AG04449 (cell line): ENCODE measurements around the gene AGPAT2.

ENCODE experiments used
- CTCF ChIA-PET: fragments of 350-600 bp; formaldehyde crosslinking; extraction: SDS; loops from one replicate; lab custom pipeline; 2021; ENCODE audit warnings: antibody characterized with exemption; lab: Yijun Ruan, JAX
- POLR2A ChIA-PET: fragments of 400-600, 350-600 bp; formaldehyde crosslinking; extraction: SDS; loops from one replicate; lab custom pipeline; 2020; ENCODE audit warnings: antibody characterized with exemption, inconsistent platforms; lab: Yijun Ruan, JAX
- DNase-seq: peaks from one replicate; pipeline ENCODE4 v3.0.0-alpha.2; 2010; ENCODE audit warnings: low read depth, low spot score
- H3K4me3 ChIP-seq: 2 replicates; pipeline ENCODE4 v1.5.1; 2011; ENCODE audit warnings: low read depth, mild to moderate bottlenecking, control low read depth, low read length
- CTCF ChIP-seq: IDR thresholded peaks from one replicate; pipeline ENCODE4 v1.5.1; 2011; ENCODE audit warnings: mild to moderate bottlenecking, moderate library complexity, low read length, control low read depth, inconsistent platforms; ENCODE audit not compliant: insufficient read depth; ENCODE audit errors: missing control alignments

Gene AGPAT2

GRCh38 chr9:136645903-136646754 is 41.1 kb downstream of the AGPAT2 start:
- ChIA-PET CTCF (interaction anchor here (1.0 to 21.7 kb wide), 5 partner anchors 12 to 246 kb away, joined by 3 to 371 read pairs (median 5); no protein-coding TSS in a partner anchor), POLR2A (no interaction called here)
- no peak for DNase-seq
- H3K4me3 ChIP-seq, result no peak overlapping the region
- no peak for TF ChIP-seq CTCF

GRCh38 chr9:136645352-136645902 is 41.8 kb downstream of the AGPAT2 start:
- DNase-seq, result no peak
- H3K4me3 ChIP-seq, result no peak overlapping the region
- TF ChIP-seq CTCF, result no peak
- POLR2A ChIA-PET, result no interaction called here
- CTCF ChIA-PET, result interaction anchor here (0.8 to 21.7 kb wide), 8 partner anchors 11 to 245 kb away, joined by 3 to 371 read pairs (median 10); no protein-coding TSS in a partner anchor

- CTCF ChIA-PET, result interaction anchor here (0.8 to 21.7 kb wide), 8 partner anchors 11 to 157 kb away, joined by 3 to 371 read pairs (median 10); no protein-coding TSS in a partner anchor
- DNase-seq, result no peak
- POLR2A ChIA-PET, result no interaction called here
- no peak overlapping the region for H3K4me3 ChIP-seq
- peak; percentile 93 for TF ChIP-seq CTCF
These were observed 42.5 kb downstream of the AGPAT2 start for GRCh38 chr9:136644593-136645351.

- POLR2A ChIA-PET, result no interaction called here
- no peak for TF ChIP-seq CTCF
- DNase-seq, result no peak
- no peak overlapping the region for H3K4me3 ChIP-seq
- CTCF ChIA-PET, result interaction anchor here (1.0 to 21.7 kb wide), 10 partner anchors 10 to 157 kb away, joined by 3 to 371 read pairs (median 8); no protein-coding TSS in a partner anchor
These were observed 43.0 kb downstream of the AGPAT2 start for GRCh38 chr9:136644343-136644592.

- no peak for DNase-seq
- ChIA-PET CTCF (interaction anchor here (0.9 to 21.7 kb wide), 11 partner anchors 10 to 156 kb away, joined by 3 to 371 read pairs (median 8); no protein-coding TSS in a partner anchor), POLR2A (no interaction called here)
- TF ChIP-seq CTCF, result no peak
- H3K4me3 ChIP-seq, result no peak overlapping the region
These were observed 43.5 kb downstream of the AGPAT2 start for GRCh38 chr9:136643596-136644342.
